Measurements from ENCODE around the gene ST7L.

The ST7L gene

GRCh38 chr1:112520166-112520565, 98.8 kb downstream of the ST7L start:
- in situ Hi-C loops (cut with HindIII; ENCODE audit: low sequenced_read_pairs): no loop called here

GRCh38 chr1:112518186-112518585, 100.8 kb downstream of the ST7L start:
- in situ Hi-C loops (cut with HindIII; ENCODE audit: low sequenced_read_pairs): no loop called here

DNA sequence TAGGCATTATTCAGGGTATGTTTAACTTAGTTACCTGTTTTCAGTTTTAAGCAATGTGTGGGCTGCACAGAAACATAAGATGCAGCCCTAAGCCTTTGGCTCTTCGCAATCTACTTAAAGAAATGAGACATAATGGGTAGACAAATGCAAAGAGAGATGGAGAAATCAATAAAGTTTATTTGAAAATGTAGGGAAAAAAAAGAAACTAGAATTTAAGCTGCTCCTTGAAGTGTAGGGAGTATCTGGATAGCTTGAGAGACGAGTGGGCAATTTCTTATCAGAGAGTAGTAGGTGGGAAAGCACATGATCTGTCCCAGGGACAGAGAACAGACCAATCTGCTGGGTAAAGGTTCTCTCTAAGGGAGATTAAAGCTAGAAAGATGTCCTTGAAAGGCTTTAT, 101.3 kb downstream of the ST7L start:
- in situ Hi-C loops (cut with HindIII; ENCODE audit: low sequenced_read_pairs): no loop called here

- in situ Hi-C loops (cut with HindIII; ENCODE audit: low sequenced_read_pairs): no loop called here
Observed at GRCh38 chr1:112517231-112517630, 101.7 kb downstream of the ST7L start.

- in situ Hi-C loops (cut with HindIII; ENCODE audit: low sequenced_read_pairs): no loop called here
Observed at GRCh38 chr1:112516141-112516540, 102.8 kb downstream of the ST7L start.

DNA sequence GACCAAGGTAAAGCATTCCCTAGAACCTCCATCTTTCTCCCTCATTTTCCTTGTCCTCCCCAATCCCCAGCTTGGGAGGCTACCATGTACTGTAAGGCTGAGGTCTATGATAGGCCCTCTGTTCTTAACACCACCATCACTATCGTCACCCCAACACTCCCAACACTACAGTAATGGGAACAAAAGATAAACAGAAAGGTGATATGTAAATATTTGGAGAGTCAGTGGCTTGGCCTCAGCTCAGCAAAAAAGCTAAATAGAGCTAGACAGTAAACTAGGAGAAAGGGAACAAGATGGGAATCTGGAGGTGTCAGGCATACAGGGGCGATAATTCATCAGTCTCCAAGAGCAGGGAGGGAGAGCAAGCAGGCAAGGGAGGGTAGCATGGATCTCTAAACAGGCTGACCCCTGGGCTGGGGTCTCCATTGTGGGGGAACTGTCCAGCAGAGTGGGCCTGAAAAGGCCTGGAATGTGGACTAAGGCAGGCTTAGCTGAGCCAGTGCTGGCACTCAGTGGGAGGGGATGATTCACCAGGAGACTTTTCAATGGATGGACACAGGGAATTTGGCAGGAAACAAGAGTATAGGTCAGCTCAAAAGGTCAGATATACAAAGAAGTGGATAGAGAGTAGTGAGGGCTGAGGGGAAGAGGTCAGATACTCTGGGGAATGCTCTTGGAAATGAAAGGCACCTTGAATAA, 103.5 kb downstream of the ST7L start:
- in situ Hi-C loops (cut with HindIII; ENCODE audit: low sequenced_read_pairs): no loop called here

DNA sequence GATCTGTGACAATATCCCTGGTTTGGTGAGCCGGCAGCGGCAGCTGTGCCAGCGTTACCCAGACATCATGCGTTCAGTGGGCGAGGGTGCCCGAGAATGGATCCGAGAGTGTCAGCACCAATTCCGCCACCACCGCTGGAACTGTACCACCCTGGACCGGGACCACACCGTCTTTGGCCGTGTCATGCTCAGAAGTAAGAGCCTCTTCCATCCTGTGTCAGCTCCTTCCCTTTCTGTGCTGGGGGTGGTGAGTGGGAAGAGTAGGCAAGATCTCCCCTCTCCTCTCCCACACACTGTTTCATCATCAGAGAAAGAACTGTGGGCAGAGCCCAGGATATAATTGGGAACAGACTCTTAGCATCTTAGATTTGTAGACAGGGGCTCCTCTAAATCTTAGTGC, 104.0 kb downstream of the ST7L start:
- in situ Hi-C loops (cut with HindIII; ENCODE audit: low sequenced_read_pairs): no loop called here

DNA sequence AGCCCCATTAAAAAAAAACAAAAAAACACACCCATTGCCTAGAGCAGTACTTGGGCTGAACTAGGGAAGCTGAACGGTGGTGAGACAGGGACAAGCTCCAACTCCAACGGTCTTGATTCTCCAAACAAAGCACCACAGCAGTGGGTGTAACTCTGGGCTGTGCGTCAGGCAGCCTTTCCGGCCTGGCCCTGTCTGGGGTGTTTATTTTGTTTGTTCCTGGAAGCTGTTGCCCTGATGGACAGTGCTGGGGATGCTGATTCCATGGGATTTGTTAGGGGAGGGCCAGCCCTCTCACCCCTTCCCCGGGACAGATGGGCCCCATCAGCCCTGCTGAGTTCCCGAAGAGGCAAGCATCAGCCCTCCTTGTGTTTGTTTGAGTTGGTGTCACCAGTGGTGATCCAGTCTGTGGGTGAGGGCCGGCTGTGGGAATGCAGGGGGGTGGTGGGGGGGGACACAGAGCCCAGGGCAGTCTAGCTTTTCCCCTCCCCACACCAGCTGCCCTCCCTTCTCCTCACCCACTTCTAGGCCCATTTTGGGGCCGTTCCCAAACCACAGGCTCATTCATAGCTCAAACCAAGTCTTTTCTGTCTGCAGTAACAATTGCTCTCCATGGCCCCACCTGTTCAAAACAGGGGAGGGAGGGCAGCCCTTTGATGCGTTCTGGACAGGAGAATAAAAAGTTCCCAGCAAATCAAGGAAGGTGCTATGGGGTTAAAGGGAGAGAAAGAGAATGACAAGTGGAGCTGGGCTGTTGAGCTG, 105.7 kb downstream of the ST7L start:
- in situ Hi-C loops (cut with HindIII; ENCODE audit: low sequenced_read_pairs): no loop called here

DNA sequence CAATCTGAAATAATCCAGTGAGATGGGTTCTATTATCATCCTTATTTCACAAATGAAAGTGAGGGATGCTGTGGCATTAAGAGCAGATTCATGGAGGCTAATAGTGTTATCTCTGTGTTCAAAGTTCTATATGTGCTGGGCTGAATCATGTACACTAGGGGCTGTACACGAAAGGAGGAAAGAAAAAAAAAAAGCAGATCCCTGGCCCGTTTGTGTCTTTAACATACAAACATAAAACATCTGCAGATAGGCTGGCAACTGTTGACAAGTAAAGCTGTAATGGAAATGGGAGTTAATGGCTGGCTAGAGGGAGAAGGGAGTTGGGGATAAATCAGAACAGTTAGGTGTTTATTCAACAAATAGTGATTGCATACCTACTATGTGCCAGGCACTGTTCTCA, 107.0 kb downstream of the ST7L start:
- in situ Hi-C loops (cut with HindIII; ENCODE audit: low sequenced_read_pairs): no loop called here

DNA sequence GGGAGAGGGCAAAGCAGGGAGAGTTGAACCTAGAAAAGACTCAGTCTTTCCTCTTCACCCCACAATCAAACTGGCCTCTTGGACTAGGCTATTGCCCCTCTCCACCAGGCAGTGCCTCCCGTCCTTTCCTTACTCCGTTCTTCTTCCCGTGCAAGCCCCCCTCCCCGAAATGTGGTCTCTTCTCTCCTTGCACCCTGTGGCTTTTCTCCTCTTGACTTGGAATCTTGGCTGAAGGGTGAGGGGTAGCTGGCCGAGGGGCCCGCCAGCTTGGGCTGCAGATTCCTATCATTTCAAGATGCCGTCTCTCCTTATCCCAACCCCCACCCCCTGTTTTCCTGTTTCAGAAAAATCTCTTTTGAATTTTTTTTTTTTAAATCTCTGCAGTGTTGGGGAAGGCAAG, 108.6 kb downstream of the ST7L start:
- in situ Hi-C loops (cut with HindIII; ENCODE audit: low sequenced_read_pairs): no loop called here

GRCh38 chr1:112509660-112510178, 109.2 kb downstream of the ST7L start:
- in situ Hi-C loops (cut with HindIII; ENCODE audit: low sequenced_read_pairs): no loop called here

DNA sequence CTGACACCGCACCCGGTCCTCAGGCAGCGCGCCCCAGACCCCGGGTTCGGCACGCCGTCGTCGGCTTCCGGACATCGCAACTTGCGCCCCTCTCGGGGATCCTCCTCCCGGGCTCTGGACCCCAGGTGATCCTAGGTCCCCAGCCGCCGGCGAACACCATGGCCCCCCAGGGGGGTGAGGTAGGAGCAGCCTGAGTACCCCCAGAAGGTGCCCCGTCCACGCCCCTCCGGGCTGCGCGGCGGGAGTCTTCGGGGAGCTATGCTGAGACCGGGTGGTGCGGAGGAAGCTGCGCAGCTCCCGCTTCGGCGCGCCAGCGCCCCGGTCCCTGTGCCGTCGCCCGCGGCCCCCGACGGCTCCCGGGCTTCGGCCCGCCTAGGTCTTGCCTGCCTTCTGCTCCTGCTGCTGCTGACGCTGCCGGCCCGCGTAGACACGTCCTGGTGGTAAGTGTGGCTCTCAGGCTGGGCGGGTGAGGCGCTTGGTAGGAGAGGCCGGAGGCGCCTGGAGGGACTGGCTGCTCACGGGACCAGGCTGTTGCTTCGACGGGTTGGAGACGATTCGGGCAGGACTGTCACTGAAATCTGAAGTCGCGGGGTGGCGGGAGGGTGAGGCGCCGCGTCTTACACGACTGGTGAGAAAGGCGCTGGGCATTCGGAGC, 109.8 kb downstream of the ST7L start:
- in situ Hi-C loops (cut with HindIII; ENCODE audit: low sequenced_read_pairs): no loop called here

DNA sequence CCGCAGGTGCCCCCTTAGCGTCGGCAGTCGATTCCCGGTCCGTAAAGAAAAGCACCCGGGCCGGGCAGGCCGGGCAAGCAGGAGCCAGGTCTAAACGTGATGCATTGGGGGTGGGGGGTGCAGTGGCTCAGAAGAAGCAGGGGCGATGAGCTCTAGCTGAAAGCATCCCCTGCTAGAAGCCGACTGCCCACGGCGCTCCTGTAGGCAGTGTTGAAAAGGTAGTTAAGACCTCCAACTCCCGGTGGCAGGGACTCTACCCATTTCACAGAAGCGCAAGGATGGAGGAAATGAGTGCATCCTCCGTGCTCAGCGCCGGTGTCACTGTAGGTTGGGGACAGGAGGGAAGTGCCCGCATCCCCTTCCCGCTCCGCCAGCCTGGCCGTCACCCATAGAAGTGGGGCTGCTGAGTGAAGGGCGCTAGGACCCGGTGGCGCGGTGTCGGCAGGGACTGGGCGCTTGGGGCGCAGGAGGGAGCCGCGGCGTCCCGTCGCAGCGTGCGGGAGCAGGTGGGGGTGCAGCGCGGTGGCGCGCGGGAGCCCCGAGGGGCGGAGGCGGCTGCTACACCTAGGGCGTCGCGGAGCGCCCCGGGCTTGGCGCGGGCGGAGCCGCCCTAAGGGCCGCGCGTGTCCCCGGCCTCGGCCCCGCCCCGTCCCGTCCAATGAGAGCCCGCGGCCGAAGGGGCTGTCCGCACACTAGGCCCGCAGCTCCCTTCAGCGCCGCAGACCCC, 110.5 kb downstream of the ST7L start, which contains the start of gene WNT2B:
WNT2B (plus strand) TSS at position 688 of the 727 bp plus-strand sequence. CDS start 298 bp downstream, outside the sequence.
- in situ Hi-C loops (cut with HindIII; ENCODE audit: low sequenced_read_pairs): no loop called here

GRCh38 chr1:112507921-112508277, 111.0 kb downstream of the ST7L start:
- in situ Hi-C loops (cut with HindIII; ENCODE audit: low sequenced_read_pairs): no loop called here

- in situ Hi-C loops (cut with HindIII; ENCODE audit: low sequenced_read_pairs): no loop called here
Observed at GRCh38 chr1:112507336-112507735, 111.6 kb downstream of the ST7L start.

GRCh38 chr1:112506731-112507130, 112.2 kb downstream of the ST7L start:
- in situ Hi-C loops (cut with HindIII; ENCODE audit: low sequenced_read_pairs): no loop called here

DNA sequence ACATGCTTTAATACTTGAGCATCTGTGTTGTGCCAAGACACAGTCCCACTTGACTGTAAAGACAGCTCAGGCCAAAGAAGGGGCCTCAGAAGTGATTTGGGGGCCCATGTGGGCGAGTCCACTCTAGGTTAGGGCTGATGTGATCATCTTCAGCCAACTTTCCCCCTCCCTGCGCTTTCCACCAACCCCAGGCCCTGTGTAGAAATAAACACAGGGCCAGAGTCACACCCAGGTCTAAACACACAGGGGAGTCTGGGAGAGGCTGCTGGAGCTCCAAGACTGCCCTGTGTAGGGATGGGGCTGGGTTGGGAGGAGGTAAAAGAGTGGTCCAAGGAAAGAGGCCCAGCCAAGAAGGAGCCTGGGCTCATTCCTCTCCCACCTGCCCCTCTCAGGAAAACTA, 112.6 kb downstream of the ST7L start:
- in situ Hi-C loops (cut with HindIII; ENCODE audit: low sequenced_read_pairs): no loop called here

DNA sequence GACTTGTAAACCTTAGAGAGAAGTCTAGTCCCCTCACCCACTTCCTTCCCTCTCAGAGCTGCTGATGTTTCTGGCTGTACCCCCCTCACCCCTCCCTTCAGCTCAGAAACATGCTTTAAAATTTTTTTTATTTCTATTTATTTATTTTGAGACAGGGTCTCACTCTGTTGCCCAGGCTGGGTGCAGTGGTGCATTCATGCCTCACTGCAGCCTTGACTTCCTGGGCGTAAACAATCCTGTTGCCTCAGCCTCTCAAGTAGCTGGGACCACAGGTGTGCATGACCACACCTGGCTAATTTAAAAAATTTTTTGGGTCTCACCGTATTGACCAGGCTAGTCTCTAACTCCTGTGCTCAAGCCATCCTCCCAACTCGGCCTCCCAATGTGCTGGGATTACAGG, 113.1 kb downstream of the ST7L start:
- in situ Hi-C loops (cut with HindIII; ENCODE audit: low sequenced_read_pairs): no loop called here

GRCh38 chr1:112505400-112505785, 113.5 kb downstream of the ST7L start:
- in situ Hi-C loops (cut with HindIII; ENCODE audit: low sequenced_read_pairs): no loop called here

DNA sequence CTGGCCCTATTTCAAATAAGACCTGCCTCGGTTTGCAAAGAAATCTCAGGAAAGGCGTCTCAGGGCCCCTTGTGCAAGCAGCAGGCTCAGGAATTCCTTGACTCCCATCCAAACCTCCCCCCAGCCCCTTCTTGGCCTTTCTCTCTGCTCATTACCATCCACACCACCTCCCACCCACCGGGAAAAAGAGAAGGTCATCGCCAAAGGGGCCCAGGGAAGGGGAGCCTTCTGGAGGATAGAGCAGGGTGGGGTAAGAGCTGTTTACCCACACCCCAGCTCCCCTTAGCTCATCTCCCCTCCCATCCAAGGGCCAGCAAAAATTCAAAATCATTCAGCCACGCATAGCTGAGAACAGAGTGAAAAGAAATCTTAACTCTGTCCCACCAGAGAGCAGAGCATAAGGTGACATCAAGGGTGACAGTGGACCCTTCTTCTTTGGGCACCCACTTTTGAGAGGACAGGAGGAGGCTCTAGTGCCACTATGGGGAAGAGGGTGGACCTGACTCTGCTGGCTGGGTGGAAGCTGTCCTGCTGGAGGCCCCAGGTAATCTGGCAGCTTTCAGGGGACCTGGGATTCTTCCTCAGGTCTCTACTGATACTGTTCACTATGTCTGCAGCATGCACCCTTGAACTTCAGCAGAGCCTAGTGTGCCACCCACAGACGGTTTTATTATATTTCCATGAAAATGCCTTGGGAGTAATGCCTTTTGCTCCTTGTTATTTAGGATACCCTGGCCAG, 114.1 kb downstream of the ST7L start:
- in situ Hi-C loops (cut with HindIII; ENCODE audit: low sequenced_read_pairs): no loop called here

Measured in DLD1 (cell line).